Ishikawa (cell line): ENCODE results near the gene PGBD5.

Experiments
- CEBPB ChIP-seq: IDR thresholded peaks from 2 replicates; pipeline ENCODE4 v1.6.1; 2012
- CREB1 ChIP-seq: IDR thresholded peaks from 2 replicates; pipeline ENCODE4 v1.6.1; 2012; ENCODE audit warnings: low read depth
- EGR1 ChIP-seq: IDR thresholded peaks from 2 replicates; pipeline ENCODE4 v1.6.1; 2012
- EP300 ChIP-seq: IDR thresholded peaks from 2 replicates; pipeline ENCODE4 v1.6.1; 2012; ENCODE audit warnings: borderline replicate concordance
- FOXM1 ChIP-seq: IDR thresholded peaks from 2 replicates; pipeline ENCODE4 v1.6.1; 2012; ENCODE audit warnings: low read depth, borderline replicate concordance
- MAX ChIP-seq: IDR thresholded peaks from 2 replicates; pipeline ENCODE4 v1.6.1; 2012
- NFIC ChIP-seq: IDR thresholded peaks from 2 replicates; pipeline ENCODE4 v1.6.1; 2012
- RAD21 ChIP-seq: IDR thresholded peaks from 2 replicates; pipeline ENCODE4 v1.6.1; 2012; ENCODE audit warnings: low read depth
- REST ChIP-seq: IDR thresholded peaks from 2 replicates; pipeline ENCODE4 v1.6.1; 2012; ENCODE audit warnings: low read depth, mild to moderate bottlenecking
- TAF1 ChIP-seq: IDR thresholded peaks from 2 replicates; pipeline ENCODE4 v1.6.1; 2012; ENCODE audit warnings: low read depth, mild to moderate bottlenecking
- TCF12 ChIP-seq: IDR thresholded peaks from 2 replicates; pipeline ENCODE4 v1.6.1; 2012; ENCODE audit warnings: low read depth
- TEAD4 ChIP-seq: IDR thresholded peaks from 2 replicates; pipeline ENCODE4 v1.6.1; 2012
- USF1 ChIP-seq: IDR thresholded peaks from 2 replicates; pipeline ENCODE4 v1.6.1; 2012
- YY1 ChIP-seq: IDR thresholded peaks from 2 replicates; pipeline ENCODE4 v1.6.1; 2012; ENCODE audit warnings: low read depth
- ZBTB7A ChIP-seq: IDR thresholded peaks from 2 replicates; pipeline ENCODE4 v1.6.1; 2012; ENCODE audit warnings: low read depth

Gene PGBD5

GRCh38 chr1:230284891-230285290, 141.2 kb downstream of the PGBD5 start:
- TF ChIP-seq MAX: no peak
- no peak for TF ChIP-seq EP300
- TF ChIP-seq RAD21: no peak
- TF ChIP-seq REST: no peak
- no peak for TF ChIP-seq TAF1
- no peak for TF ChIP-seq TCF12
- TF ChIP-seq USF1: no peak
- no peak for TF ChIP-seq YY1
- no peak for TF ChIP-seq TEAD4
- TF ChIP-seq CREB1: no peak
- TF ChIP-seq FOXM1: no peak
- no peak for TF ChIP-seq NFIC
- TF ChIP-seq CEBPB: no peak
- TF ChIP-seq ZBTB7A: no peak
- TF ChIP-seq EGR1: no peak

DNA sequence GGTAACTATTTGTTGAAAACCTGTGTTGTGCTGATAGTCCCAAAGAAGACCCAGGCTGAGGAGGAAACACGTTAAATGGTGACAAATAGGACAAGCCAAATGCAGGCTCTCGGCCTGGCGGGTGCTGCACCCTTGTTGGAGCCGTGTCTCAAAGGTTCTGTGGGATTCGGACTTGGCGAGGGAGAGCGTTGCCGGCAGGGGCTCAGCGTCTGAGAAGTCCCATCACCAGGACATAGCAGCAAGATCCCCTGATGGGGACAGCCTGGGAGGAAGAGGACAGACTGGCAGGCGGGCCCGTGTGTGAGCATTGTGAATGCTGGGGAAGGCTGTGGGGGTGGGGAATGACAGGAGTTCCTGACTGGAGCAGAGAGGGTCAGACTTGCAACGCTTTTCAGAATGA, 142.5 kb downstream of the PGBD5 start:
- TF ChIP-seq EP300: no peak

GRCh38 chr1:230282157-230282556, 144.0 kb downstream of the PGBD5 start:
- no peak for TF ChIP-seq TCF12
- TF ChIP-seq CREB1: no peak
- no peak for TF ChIP-seq TAF1
- no peak for TF ChIP-seq YY1
- no peak for TF ChIP-seq NFIC
- no peak for TF ChIP-seq EGR1
- no peak for TF ChIP-seq CEBPB
- no peak for TF ChIP-seq EP300
- no peak for TF ChIP-seq USF1
- no peak for TF ChIP-seq TEAD4
- no peak for TF ChIP-seq REST
- no peak for TF ChIP-seq MAX
- no peak for TF ChIP-seq RAD21
- TF ChIP-seq ZBTB7A: no peak

DNA sequence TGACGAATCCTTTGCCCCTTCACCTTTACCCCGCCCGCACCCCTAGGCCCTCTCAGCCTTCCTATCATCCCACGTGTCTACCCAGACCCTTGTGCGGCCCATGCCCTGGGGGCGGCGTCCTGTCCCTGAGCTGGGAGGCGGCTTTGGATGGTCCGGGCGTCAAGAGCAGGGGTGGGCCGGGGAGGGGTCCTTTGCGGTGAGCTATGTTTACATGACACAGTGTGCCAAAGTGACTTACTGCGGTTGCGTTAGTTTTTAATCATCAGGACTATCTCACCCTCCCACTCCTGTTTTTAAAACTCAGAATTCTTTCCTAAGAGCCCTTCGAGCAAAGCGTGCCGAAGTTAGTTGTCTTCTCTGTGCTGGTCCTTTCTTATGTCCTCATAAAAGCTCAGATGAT, 144.6 kb downstream of the PGBD5 start:
- no peak for TF ChIP-seq EP300
- no peak for TF ChIP-seq TCF12
- no peak for TF ChIP-seq EGR1
- TF ChIP-seq MAX: no peak
- no peak for TF ChIP-seq REST
- no peak for TF ChIP-seq CREB1
- TF ChIP-seq CEBPB: no peak
- no peak for TF ChIP-seq USF1
- no peak for TF ChIP-seq NFIC
